GM12878 (cell line): ENCODE measurements around the gene LMBR1. TPM values are rescaled to one million over a fixed set of nuclear protein-coding genes. Genes with fewer than 3 reads are reported as not detected.
A peak's percentile ranks its signal among the peaks of the same experiment; 100 is the strongest.

ENCODE experiments used
- ATAC-seq: fragments of 200-7000 bp; cut with Tn5 transposase; 3 replicates; pipeline ENCODE4 v1.9.1; 2020; ENCODE audit warnings: mild to moderate bottlenecking, moderate library complexity
- BruUV-seq: library from RNA; stranded (reverse); fragments of 400-500 nt; replicated peaks from 2 replicates; lab custom pipeline; 2021; lab: Mats Ljungman, UMichigan
- CTCF ChIA-PET: fragments of 300-600 bp; sonication (Branson Sonifier 250); formaldehyde crosslinking; extraction: SDS; loops from one replicate; lab custom pipeline; 2021; ENCODE audit warnings: inconsistent platforms; lab: Yijun Ruan, JAX
- POLR2A ChIA-PET: fragments of 350-600 bp; formaldehyde crosslinking; extraction: SDS; loops from one replicate; lab custom pipeline; 2021; ENCODE audit warnings: inconsistent platforms; lab: Charles Lee
- RAD21 ChIA-PET: fragments of 300-600 bp; sonication (Branson Sonifier 250); formaldehyde crosslinking; loops from one replicate; lab custom pipeline; 2023; ENCODE audit warnings: antibody characterized with exemption; ENCODE audit not compliant: unreplicated experiment; lab: Charles Lee
- SMC1A ChIA-PET: fragments of 300-600 bp; sonication (Branson Sonifier 250); formaldehyde crosslinking; loops from one replicate; lab custom pipeline; 2023; ENCODE audit not compliant: unreplicated experiment, uncharacterized antibody; lab: Charles Lee
- DNase-seq: peaks from one replicate; pipeline ENCODE4 v3.0.0-alpha.2; 2011; ENCODE audit warnings: low read depth, low spot score
- FAIRE-seq: peaks from 3 replicates; lab custom pipeline; 2011; peaks lifted over from hg19 to GRCh38; lab: Jason Lieb, UNC
- H2AFZ ChIP-seq: 2 replicates; pipeline ENCODE4 v1.6.0; 2011; ENCODE audit warnings: low read depth, low read length, control low read depth; ENCODE audit not compliant: control insufficient read depth
- H3K27ac ChIP-seq: 2 replicates; pipeline ENCODE4 v1.5.1; 2011; ENCODE audit warnings: control low read depth; ENCODE audit not compliant: control insufficient read depth, insufficient read depth
- H3K27me3 ChIP-seq, 2 experiments: replicated peaks in 1 of 2; 2 replicates each; pipeline versions ENCODE4 v1.6.0 to v1.6.1; 2011; ENCODE audit warnings: low read length in 1 of 2; ENCODE audit not compliant: control insufficient read depth in 2 of 2, insufficient read depth in 2 of 2
- H3K36me3 ChIP-seq, 2 experiments: 2 replicates each; pipeline ENCODE4 v1.5.1; 2011; ENCODE audit warnings: low read length in 1 of 2; ENCODE audit not compliant: control insufficient read depth in 2 of 2, insufficient read depth in 2 of 2
- H3K4me1 ChIP-seq: 2 replicates; pipeline ENCODE4 v1.6.1; 2011; ENCODE audit warnings: mild to moderate bottlenecking, low read length, moderate library complexity, mixed read lengths; ENCODE audit not compliant: control insufficient read depth, insufficient read depth
- H3K4me2 ChIP-seq: 2 replicates; pipeline ENCODE4 v1.6.0; 2011; ENCODE audit warnings: control low read depth; ENCODE audit not compliant: control insufficient read depth, insufficient read depth
- H3K4me3 ChIP-seq: fragments of 200-600 bp; sonication (generic); 2 replicates; pipeline ENCODE4 v1.5.1; 2016
- H3K79me2 ChIP-seq: 2 replicates; pipeline ENCODE4 v1.6.0; 2011; ENCODE audit warnings: low read length; ENCODE audit not compliant: control insufficient read depth, insufficient read depth
- H3K9ac ChIP-seq: 2 replicates; pipeline ENCODE4 v1.8.0; 2011; ENCODE audit warnings: low read length, control low read depth, mixed read lengths; ENCODE audit not compliant: control insufficient read depth, insufficient read depth
- H3K9me3 ChIP-seq: replicated peaks from 3 replicates; pipeline ENCODE4 v1.5.1; 2011; ENCODE audit warnings: mild to moderate bottlenecking, low read length; ENCODE audit not compliant: control insufficient read depth, insufficient read depth
- H4K20me1 ChIP-seq: 2 replicates; pipeline ENCODE4 v1.6.0; 2011; ENCODE audit not compliant: control insufficient read depth, insufficient read depth
- CTCF ChIP-seq, 3 experiments: IDR thresholded peaks in 2 of 3; conservative IDR thresholded peaks in 1 of 3; 2 replicates each; pipeline ENCODE4 v1.5.1; 2011; ENCODE audit warnings: low read depth in 3 of 3, low read length in 3 of 3, mild to moderate bottlenecking in 3 of 3, control low read depth in 2 of 3, moderate library complexity in 2 of 3, inconsistent platforms in 1 of 3, mixed read lengths in 1 of 3; ENCODE audit not compliant: control insufficient read depth in 2 of 3, insufficient read depth in 1 of 3; ENCODE audit errors: extremely low read depth in 1 of 3
- IRF3 ChIP-seq: fragments of 450-650 bp; IDR thresholded peaks from 2 replicates; pipeline ENCODE4 v1.6.1; 2014; ENCODE audit warnings: mild to moderate bottlenecking
- MEF2B ChIP-seq: fragments of 450-650 bp; IDR thresholded peaks from 2 replicates; pipeline ENCODE4 v1.6.1; 2018; ENCODE audit warnings: mild to moderate bottlenecking, moderate library complexity; ENCODE audit not compliant: partially characterized antibody, poor library complexity, severe bottlenecking
- NR2F1 ChIP-seq: fragments of 450-650 bp; conservative IDR thresholded peaks from 2 replicates; pipeline ENCODE4 v1.6.1; 2017; ENCODE audit warnings: mild to moderate bottlenecking
- ZBTB33 ChIP-seq: fragments of 450-650 bp; IDR thresholded peaks from 2 replicates; pipeline ENCODE4 v1.6.1; 2017; ENCODE audit warnings: mild to moderate bottlenecking
- ZNF622 ChIP-seq: fragments of 450-650 bp; IDR thresholded peaks from 2 replicates; pipeline ENCODE4 v1.6.1; 2017; ENCODE audit warnings: mild to moderate bottlenecking, inconsistent platforms
- WGBS: methylation state at CpG from one replicate; pipeline ENCODE4 v1.1.6; 2016; ENCODE audit warnings: low lambda C conversion rate; ENCODE audit not compliant: insufficient replicate concordance, insufficient coverage; ENCODE audit errors: missing lambda C conversion rate; 5-methylcytosine and 5-hydroxymethylcytosine counted together
- in situ Hi-C: fragments of 300-500 bp; cut with MboI; formaldehyde crosslinking; loops from 9 replicates; pipeline ENCODE4 v1.14.3; 2018; ENCODE audit warnings: mixed read lengths
- intact Hi-C: fragments of 100-400 bp; cut with micrococcal nuclease; formaldehyde crosslinking; loops from one replicate; pipeline ENCODE4 v1.14.2; 2022; ENCODE audit not compliant: unreplicated experiment
- polyA plus RNA-seq, 11 experiments: library from polyadenylated mRNA; depleted of rRNA in 4 of 11; unstranded in 6 of 11; stranded (reverse) in 5 of 11; fragments of >200 nt; fragmentation: Nextera tagmentation in 4 of 11; fragmentation: Illumina TruSeq in 1 of 11; extraction: Ambion mirVana in 4 of 11; extraction: Trizol in 1 of 11; gene quantifications; 1 replicate in 1 of 11; 2 replicates in 10 of 11; pipeline versions ENCODE4 v1.2.1 to v1.2.3, GENCODE V29; 2011 to 2016; ENCODE audit warnings: inconsistent platforms in 2 of 11, missing spikeins in 2 of 11, low read depth in 1 of 11
- total RNA-seq, 4 experiments: library from RNA; depleted of rRNA in 3 of 4; stranded (reverse); fragments of >200 nt in 3 of 4; fragmentation: Illumina TruSeq in 1 of 4; extraction: Trizol in 1 of 4; gene quantifications; 2 replicates each; pipeline versions ENCODE4 v1.2.1 to v1.2.3, GENCODE V29; 2013 to 2021

The LMBR1 gene
- total and polyA plus RNA-seq, 10 of the 15 experiments (the other 5 are each of a cell fraction or from before 2014, with no cell fraction given), result 4.0 to 63.5 (median 28.8) TPM

GRCh38 chr7:156764016-156764669 lies 128.8 kb downstream of the LMBR1 start:
- POLR2A ChIA-PET, result no interaction called here
- Histone ChIP-seq H2AFZ (no peak overlapping the region), H3K9ac (no peak overlapping the region), H3K36me3 (peaks cover 0 to 1% of the 10 kb centered on the region in 2 experiments; a peak in 1 of 4 replicates), H3K4me1 (peaks cover 7% of the 10 kb centered on the region; the same call in 1 of the 2 replicates), H3K79me2 (no peaks in the 10 kb centered on the region), H3K27ac (no peak overlapping the region), H3K4me2 (no peak overlapping the region), H3K4me3 (no peak overlapping the region), H4K20me1 (no peaks in the 10 kb centered on the region), H3K9me3 (peaks cover 4% of the 10 kb centered on the region; the same call in 2 of the 3 replicates), H3K27me3 (no peaks in the 10 kb centered on the region)
- BruUV-seq, result no TSS peak
- CTCF ChIA-PET, result no interaction called here
- 0 out of 3 replicates have a peak, but pooled peaks have one; percentile 27 for ATAC-seq
- no peak for DNase-seq
- over 99% methylated on average over 8 of the region's 8 CpGs for WGBS
- RAD21 ChIA-PET, result interaction anchor here (1.3 kb wide), 1 partner anchor 17 kb away, joined by 4 read pairs; no protein-coding TSS in a partner anchor
- no peak for FAIRE-seq
- SMC1A ChIA-PET, result interaction anchor here (1.7 kb wide), 1 partner anchor 16 kb away, joined by 5 read pairs; no protein-coding TSS in a partner anchor
- TF ChIP-seq ZBTB33 (0 out of 2 replicates have a peak, but pooled peaks have one; percentile 17), IRF3 (no peak), MEF2B (no peak), CTCF (IDR thresholded peaks at IDR 0.05 in 2 of 3, conservative IDR thresholded peaks at IDR 0.05 in 1 of 3; ENCODE audit: control insufficient read depth in 2 of 3, extremely low read depth in 1 of 3, insufficient read depth in 1 of 3, low read depth in 3 of 3, low read length in 3 of 3) (0 out of 6 replicates have a peak, but pooled peaks of 2 of the 3 experiments have one; percentile 4 to 5), ZNF622 (no peak), NR2F1 (no peak)
- intact Hi-C loops, result no loop called here
- in situ Hi-C loops, result no loop called here
